ENCODE measurements around the gene ZDHHC3. TPM values are rescaled to one million over a fixed set of nuclear protein-coding genes. Genes with fewer than 3 reads are reported as not detected.
A peak's percentile ranks its signal among the peaks of the same experiment; 100 is the strongest.

Gene ZDHHC3
- 53.6 TPM for polyA plus RNA-seq (2013, experiment 1 of 2; ENCODE audit: insufficient read length)
- 58.2 TPM for polyA plus RNA-seq (2013, experiment 2 of 2; ENCODE audit: insufficient read length)

GRCh38 chr3:44976002-44976815 is at the start of gene ZDHHC3, which contains the start of gene EXOSC7:
Gene ZDHHC3 (minus strand): TSS chr3:44976174. CDS start chr3:44959436, 16,738 bp downstream.
Gene EXOSC7 (plus strand): TSS chr3:44976244. CDS start chr3:44976278, 34 bp downstream.
- peak; percentile 89 for DNase-seq

DNA sequence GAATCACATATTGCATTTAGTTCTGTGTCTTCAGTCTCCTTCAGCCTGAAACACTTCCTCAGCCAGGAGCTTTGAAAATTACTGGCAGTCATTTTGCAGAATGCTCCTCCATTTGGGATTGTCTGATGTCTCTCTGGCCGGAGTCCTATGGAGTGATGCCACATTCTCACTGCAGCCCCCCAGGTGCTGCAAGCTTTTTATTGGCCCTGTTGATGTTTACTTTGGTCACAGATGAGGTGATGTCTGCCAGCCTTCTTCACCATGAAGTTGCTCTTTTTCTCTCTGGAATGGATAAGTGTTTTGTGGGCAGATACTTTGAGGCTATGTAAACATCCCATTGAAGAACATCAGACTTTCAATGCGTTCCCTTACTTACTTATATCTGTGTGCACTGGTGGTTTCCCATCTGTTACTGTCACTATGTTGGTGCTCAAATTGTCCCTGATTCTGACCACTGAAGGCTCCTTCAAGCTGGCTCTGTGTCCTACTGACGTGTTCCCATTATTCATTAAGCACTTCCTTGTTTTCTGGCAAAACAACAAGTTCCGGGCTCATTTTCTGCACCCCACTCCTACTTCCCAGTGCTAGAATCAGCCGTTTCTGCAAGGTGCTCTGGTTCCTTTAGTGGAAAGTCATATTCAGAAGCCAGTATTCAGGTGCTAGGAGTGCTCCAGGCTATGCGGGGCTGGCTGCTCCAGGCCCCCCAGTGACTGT is 48.7 kb upstream of the ZDHHC3 start:
- DNase-seq = no peak

DNA sequence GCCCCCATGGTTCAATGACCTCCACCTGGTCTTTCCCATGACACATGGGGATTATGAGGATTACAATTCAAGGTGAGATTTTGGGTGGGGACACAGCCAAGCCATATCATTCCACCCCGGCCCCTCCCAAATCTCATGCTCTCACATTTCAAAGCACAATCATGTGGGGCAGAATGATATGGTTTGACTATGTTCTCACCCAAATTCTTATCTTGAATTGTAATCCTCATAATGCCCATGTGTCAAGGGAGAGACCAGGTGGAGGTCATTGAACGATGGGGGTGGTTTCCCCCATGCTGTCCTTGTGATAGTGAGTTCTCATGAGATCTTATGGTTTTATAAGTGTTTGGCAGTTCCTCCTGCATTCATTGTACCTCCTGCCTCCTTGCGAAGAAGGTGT is 47.7 kb upstream of the ZDHHC3 start:
- no peak for DNase-seq

DNA sequence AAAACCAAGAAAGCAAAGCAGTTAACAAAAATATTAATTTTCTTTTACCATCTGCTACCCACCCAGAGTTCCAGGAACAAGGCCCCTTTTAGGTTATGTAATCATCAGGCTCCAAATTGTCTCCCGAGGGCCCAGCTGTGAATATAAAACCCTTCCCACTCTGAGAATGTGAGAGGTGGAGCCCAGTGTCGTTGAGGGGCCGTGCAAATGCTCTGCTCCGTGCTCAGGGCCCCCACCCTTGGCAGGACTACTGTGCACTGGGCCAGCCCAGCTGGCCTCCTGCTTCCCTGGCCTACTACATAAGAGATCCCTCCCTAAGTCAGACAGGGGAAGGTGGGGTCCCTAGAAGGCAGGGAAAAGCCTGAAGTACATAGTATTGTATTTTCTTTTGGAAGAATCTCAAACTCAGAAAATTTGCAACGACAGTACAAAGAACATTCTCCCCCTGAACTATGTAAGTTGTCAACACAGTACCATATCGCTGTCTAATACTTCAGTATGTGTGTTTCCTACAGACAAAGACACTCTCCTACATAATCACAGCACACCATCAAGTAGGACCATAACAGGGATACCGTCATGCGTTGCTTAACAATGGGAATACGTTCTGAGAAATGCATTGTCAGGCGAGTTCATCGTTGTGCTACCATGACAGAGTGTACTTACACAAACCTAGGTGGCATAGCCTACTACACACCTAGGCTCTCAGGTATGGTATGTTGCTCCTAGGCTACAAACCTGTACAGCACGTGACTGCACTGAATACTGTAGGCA is 45.7 kb upstream of the ZDHHC3 start:
- DNase-seq = no peak

- no peak for DNase-seq
Measured at GRCh38 chr3:45020534-45020933, 44.6 kb upstream of the ZDHHC3 start.

DNA sequence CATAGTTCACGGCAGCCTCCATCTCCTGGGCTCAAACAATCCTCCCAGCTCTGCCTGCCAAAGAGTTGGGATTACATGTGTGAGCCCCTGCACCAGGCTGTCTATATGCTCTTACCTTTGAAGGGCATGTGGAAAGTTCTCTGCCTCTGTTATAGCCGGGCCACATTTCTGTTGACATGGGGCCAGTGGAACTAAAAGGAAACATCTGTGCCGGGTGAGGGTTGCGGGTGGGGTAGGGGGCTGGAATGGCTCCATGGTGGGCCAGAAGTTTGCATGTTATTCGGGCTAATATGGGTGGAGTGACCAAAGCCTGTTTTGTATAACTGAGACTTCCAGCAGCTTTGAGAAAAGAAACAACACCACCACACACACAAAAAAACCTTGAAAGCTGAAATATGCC is 41.8 kb upstream of the ZDHHC3 start:
- peak; percentile 21 for DNase-seq

DNA sequence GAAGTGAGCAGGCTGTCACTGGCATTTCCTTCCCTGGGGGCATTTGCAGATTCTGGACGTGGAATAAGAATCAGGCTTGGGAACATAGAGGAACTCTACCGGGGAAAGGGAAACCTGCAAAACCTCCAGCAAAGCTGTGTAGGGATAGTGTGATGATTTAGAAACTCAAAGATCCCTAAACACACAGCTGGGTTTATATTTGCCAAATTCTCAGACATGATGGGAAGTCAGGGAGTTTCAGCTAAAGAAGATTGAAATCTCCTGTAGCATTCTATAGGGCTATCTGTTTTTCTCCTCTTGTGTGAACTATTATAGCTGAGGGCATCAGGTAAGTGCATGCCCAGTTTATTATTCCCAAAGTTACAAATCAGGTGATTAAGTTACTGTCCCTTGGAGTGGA is 40.9 kb upstream of the ZDHHC3 start:
- no peak for DNase-seq

GRCh38 chr3:45012577-45012976 is 36.6 kb upstream of the ZDHHC3 start:
- DNase-seq = no peak

- DNase-seq = peak; percentile 98
Measured at GRCh38 chr3:45011756-45012508, 36.0 kb upstream of the ZDHHC3 start.

GRCh38 chr3:45010811-45011333 is 34.9 kb upstream of the ZDHHC3 start:
- DNase-seq = peak; percentile 95

DNA sequence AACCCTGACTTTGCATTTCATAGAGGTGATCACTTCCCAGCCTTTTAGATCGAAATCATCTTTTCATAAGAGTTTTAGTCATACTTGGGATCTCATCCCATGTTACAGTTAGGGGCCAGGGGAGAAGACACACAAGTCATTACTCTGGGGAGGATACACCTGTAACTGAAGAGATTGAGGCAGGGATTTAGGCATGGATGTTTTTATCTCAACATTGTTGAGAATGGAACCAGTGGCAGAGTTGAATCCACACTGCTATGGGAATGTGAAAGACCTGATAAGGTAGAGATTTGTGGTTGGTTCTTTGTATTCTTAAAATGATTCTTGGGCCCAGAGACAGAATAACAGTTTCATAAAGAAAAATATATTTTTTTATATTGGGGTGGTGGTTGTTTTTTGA is 33.9 kb upstream of the ZDHHC3 start:
- no peak for DNase-seq

DNA sequence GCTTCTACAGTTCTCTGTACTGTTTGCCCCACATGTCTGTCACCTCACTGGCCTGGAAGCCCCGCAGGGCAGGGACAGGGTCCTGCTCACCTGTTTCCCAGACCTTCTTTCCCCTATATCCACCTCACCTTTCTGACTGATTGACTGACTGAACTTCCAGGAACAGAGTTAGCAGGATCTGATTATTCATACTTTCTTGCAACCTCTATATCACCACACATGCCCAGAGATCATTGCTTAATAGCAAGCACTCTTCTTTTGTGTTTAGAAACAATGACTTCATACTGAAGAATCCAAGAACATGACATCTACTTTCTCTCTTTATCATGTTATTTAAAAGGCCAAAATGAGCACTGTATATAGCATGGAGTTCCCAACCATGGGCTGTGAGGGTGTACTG is 32.1 kb upstream of the ZDHHC3 start:
- DNase-seq = peak; percentile 43

DNA sequence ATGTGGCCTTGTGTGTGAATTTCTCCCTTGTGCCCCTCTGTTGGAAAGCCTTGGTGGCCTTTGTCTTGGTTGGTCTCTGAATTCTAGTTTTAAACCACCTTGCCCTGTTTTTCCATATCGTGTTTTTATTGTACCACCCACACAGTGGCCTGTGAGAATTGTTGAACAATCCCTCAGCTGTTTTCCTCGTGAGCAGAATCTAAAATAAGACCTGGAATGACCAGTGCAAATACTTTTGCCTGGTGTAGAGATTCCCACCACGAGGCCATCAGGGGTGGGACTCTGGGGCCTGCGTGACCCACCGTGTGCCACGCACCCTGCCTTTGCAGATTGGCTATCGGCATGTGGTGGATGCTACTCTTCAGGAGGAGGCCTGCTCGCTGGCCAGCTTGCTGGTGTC is 31.1 kb upstream of the ZDHHC3 start:
- DNase-seq = no peak

GRCh38 chr3:45003859-45004258 is 27.9 kb upstream of the ZDHHC3 start:
- no peak for DNase-seq

DNA sequence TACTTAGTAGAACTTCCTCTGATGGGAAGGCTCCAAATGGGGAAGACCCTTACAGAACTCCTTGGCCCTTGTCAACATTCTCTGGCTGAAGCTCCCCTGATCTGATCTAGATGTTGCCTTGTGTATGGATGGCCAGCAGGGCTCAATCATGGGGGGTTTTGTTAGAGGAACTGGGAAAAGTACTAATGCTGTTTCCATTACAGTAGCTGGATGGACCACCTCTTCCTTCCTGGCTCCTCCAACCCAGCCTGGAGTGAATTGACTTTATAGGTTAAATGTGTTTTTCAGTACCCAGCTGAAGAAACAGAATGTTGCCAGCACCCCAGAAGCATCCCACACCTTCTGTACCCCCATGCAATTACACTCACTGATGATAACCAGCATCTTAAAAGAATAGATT is 27.4 kb upstream of the ZDHHC3 start:
- DNase-seq = no peak

GRCh38 chr3:45002720-45003119 is 26.7 kb upstream of the ZDHHC3 start:
- DNase-seq = no peak

GRCh38 chr3:45002139-45002660 is 26.2 kb upstream of the ZDHHC3 start:
- DNase-seq = no peak

GRCh38 chr3:45001738-45002137 is 25.8 kb upstream of the ZDHHC3 start:
- no peak for DNase-seq

- no peak for DNase-seq
Measured at GRCh38 chr3:45000823-45001222, 24.8 kb upstream of the ZDHHC3 start.

DNA sequence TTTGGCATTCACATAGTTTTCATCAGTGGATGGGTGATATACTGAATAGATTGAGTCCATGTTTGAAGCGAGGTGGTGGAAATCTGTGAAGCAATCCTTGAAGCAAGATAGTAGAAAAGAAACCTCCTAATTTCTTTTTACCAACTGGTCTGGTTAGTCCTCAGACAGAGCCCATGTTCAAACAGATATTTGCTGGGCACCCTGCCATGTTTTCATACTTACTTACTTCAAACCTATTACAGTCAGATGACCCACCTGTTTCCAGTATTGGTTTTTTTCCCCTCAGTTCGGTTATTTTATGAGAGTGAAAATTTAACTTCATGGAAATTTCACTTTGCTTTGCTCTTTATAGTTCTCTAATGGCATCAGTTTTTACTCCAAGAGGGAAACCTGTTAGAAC is 23.8 kb upstream of the ZDHHC3 start:
- no peak for DNase-seq

DNA sequence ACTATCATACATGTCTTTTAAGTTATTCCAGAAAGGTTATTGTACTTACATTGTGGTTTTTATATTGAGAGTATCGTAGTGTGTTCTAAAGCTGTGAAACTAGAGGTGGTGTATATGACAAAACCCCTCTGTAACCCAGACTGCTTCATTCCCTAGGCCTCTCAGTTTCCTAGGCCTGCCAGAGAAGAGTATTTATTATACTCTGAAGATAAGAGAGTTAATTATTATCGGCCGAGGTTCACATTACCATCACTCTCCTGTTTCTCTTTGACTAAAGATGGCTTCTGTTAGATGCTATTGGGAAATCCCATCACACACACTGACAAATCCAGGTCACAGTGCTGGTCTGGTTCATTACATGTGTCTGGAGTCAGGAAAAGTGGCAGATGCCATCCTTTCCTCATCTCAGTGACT is 20.6 kb upstream of the ZDHHC3 start:
- no peak for DNase-seq

Data from fibroblast of skin of scalp (primary cell).